HEK293 (cell line): ENCODE data around the gene TASP1.

Source experiments
- CTCF ChIA-PET: fragments of 350-600 bp; formaldehyde crosslinking; extraction: SDS; loops from one replicate; lab custom pipeline; 2021; ENCODE audit warnings: antibody characterized with exemption; lab: Yijun Ruan, JAX
- POLR2A ChIA-PET: fragments of 300-600 bp; formaldehyde crosslinking; extraction: SDS; loops from one replicate; lab custom pipeline; 2020; ENCODE audit warnings: antibody characterized with exemption, inconsistent platforms; lab: Yijun Ruan, JAX
- H3K27ac ChIP-seq: fragments of 200-500 bp; sonication (Bioruptor generic); 2 replicates; pipeline ENCODE4 v1.5.1; 2014; ENCODE audit warnings: low read depth, low read length, control low read depth, inconsistent platforms; ENCODE audit errors: extremely low read depth
- H3K36me3 ChIP-seq, 2 experiments: fragments of 200-500 bp in 1 of 2; sonication (Bioruptor generic) in 1 of 2; 1 replicate in 1 of 2; 2 replicates in 1 of 2; pipeline ENCODE4 v1.5.1; 2014 to 2017; ENCODE audit warnings: inconsistent platforms in 2 of 2, low read length in 2 of 2; ENCODE audit not compliant: control insufficient read depth in 2 of 2, insufficient read depth in 1 of 2
- H3K4me1 ChIP-seq: fragments of 200-500 bp; sonication (Bioruptor generic); 2 replicates; pipeline ENCODE4 v1.5.1; 2014; ENCODE audit warnings: mild to moderate bottlenecking, low read length, inconsistent platforms; ENCODE audit not compliant: control insufficient read depth, insufficient read depth
- H3K4me3 ChIP-seq: 2 replicates; pipeline ENCODE4 v1.5.1; 2011; ENCODE audit warnings: low read depth, mild to moderate bottlenecking, control low read depth, low read length, moderate library complexity
- H3K9me3 ChIP-seq: fragments of 200-500 bp; sonication (Bioruptor generic); 2 replicates; pipeline ENCODE4 v1.5.1; 2014; ENCODE audit warnings: low read depth, low read length, inconsistent platforms; ENCODE audit not compliant: control insufficient read depth, insufficient read depth
- FEZF1 ChIP-seq: fragments of 450-650 bp; formaldehyde crosslinking; IDR thresholded peaks from 2 replicates; pipeline ENCODE4 v1.5.1; 2016; ENCODE audit warnings: missing biosample characterization, missing genetic modification characterization
- GLI2 ChIP-seq: fragments of 450-650 bp; formaldehyde crosslinking; IDR thresholded peaks from 2 replicates; pipeline ENCODE4; 2017; ENCODE audit warnings: missing biosample characterization, missing genetic modification characterization, low read depth, borderline replicate concordance
- GLIS2 ChIP-seq: fragments of 450-650 bp; formaldehyde crosslinking; IDR thresholded peaks from 2 replicates; pipeline ENCODE4 v1.5.1; 2016; ENCODE audit warnings: missing biosample characterization, missing genetic modification characterization
- KLF1 ChIP-seq: fragments of 450-650 bp; formaldehyde crosslinking; IDR thresholded peaks from 2 replicates; pipeline ENCODE4 v1.5.1; 2016; ENCODE audit warnings: missing biosample characterization, missing genetic modification characterization
- KLF10 ChIP-seq: fragments of 450-650 bp; IDR thresholded peaks from 2 replicates; pipeline ENCODE4 v1.5.1; 2018; ENCODE audit warnings: missing biosample characterization, mild to moderate bottlenecking, missing genetic modification characterization
- SALL2 ChIP-seq: fragments of 450-650 bp; formaldehyde crosslinking; IDR thresholded peaks from 2 replicates; pipeline ENCODE4 v1.5.0; 2017; ENCODE audit warnings: missing biosample characterization, mild to moderate bottlenecking, missing genetic modification characterization, borderline replicate concordance
- SP7 ChIP-seq: fragments of 450-650 bp; formaldehyde crosslinking; IDR thresholded peaks from 2 replicates; pipeline ENCODE4 v1.5.1; 2016; ENCODE audit warnings: missing biosample characterization, missing genetic modification characterization
- ZBTB48 ChIP-seq: fragments of 450-650 bp; formaldehyde crosslinking; IDR thresholded peaks from 2 replicates; pipeline ENCODE4 v1.5.1; 2016; ENCODE audit warnings: missing biosample characterization, missing genetic modification characterization
- ZIC2 ChIP-seq: fragments of 450-650 bp; formaldehyde crosslinking; IDR thresholded peaks from 2 replicates; pipeline ENCODE4 v1.5.1; 2016; ENCODE audit warnings: missing biosample characterization, missing genetic modification characterization
- ZNF10 ChIP-seq: fragments of 450-650 bp; formaldehyde crosslinking; IDR thresholded peaks from 2 replicates; pipeline ENCODE4 v1.5.1; 2017; ENCODE audit warnings: missing biosample characterization, missing genetic modification characterization
- ZNF138 ChIP-seq: fragments of 450-650 bp; formaldehyde crosslinking; IDR thresholded peaks from 2 replicates; pipeline ENCODE4 v1.5.1; 2016; ENCODE audit warnings: missing biosample characterization, missing genetic modification characterization, borderline replicate concordance
- ZNF2 ChIP-seq: fragments of 450-650 bp; formaldehyde crosslinking; IDR thresholded peaks from 2 replicates; pipeline ENCODE4 v1.5.1; 2016; ENCODE audit warnings: missing biosample characterization, missing genetic modification characterization
- ZNF23 ChIP-seq: fragments of 450-650 bp; formaldehyde crosslinking; IDR thresholded peaks from 2 replicates; pipeline ENCODE4 v1.5.1; 2016; ENCODE audit warnings: missing biosample characterization, missing genetic modification characterization, borderline replicate concordance
- ZNF239 ChIP-seq: fragments of 450-650 bp; formaldehyde crosslinking; IDR thresholded peaks from 2 replicates; pipeline ENCODE4 v1.5.1; 2016; ENCODE audit warnings: missing biosample characterization, missing genetic modification characterization
- ZNF366 ChIP-seq: fragments of 450-650 bp; formaldehyde crosslinking; conservative IDR thresholded peaks from 2 replicates; pipeline ENCODE4 v1.5.1; 2016; ENCODE audit warnings: missing biosample characterization, missing genetic modification characterization
- ZNF423 ChIP-seq: fragments of 450-650 bp; formaldehyde crosslinking; IDR thresholded peaks from 2 replicates; pipeline ENCODE4 v1.5.1; 2016; ENCODE audit warnings: missing biosample characterization, missing genetic modification characterization
- ZNF48 ChIP-seq: fragments of 450-650 bp; formaldehyde crosslinking; IDR thresholded peaks from 2 replicates; pipeline ENCODE4 v1.5.1; 2016; ENCODE audit warnings: missing biosample characterization, missing genetic modification characterization
- ZNF510 ChIP-seq: fragments of 450-650 bp; formaldehyde crosslinking; IDR thresholded peaks from 2 replicates; pipeline ENCODE4 v1.5.1; 2018; ENCODE audit warnings: mild to moderate bottlenecking, missing genetic modification characterization, missing biosample characterization; ENCODE audit not compliant: insufficient replicate concordance
- ZNF544 ChIP-seq: fragments of 450-650 bp; formaldehyde crosslinking; IDR thresholded peaks from 2 replicates; pipeline ENCODE4 v1.5.0; 2017; ENCODE audit warnings: missing biosample characterization, missing genetic modification characterization
- ZNF645 ChIP-seq: fragments of 450-650 bp; formaldehyde crosslinking; IDR thresholded peaks from 2 replicates; pipeline ENCODE4; 2016; ENCODE audit warnings: missing biosample characterization, missing genetic modification characterization
- ZNF701 ChIP-seq: fragments of 450-650 bp; formaldehyde crosslinking; IDR thresholded peaks from 2 replicates; pipeline ENCODE4 v1.5.1; 2016; ENCODE audit warnings: missing biosample characterization, missing genetic modification characterization
- ZSCAN4 ChIP-seq: fragments of 450-650 bp; formaldehyde crosslinking; IDR thresholded peaks from 2 replicates; pipeline ENCODE4 v1.5.1; 2017; ENCODE audit warnings: missing biosample characterization, missing genetic modification characterization
- TF ChIP-seq, protein P1 (sequence below): fragments of 450-650 bp; formaldehyde crosslinking; IDR thresholded peaks from 2 replicates; pipeline ENCODE4 v1.5.1; 2016; ENCODE audit warnings: missing biosample characterization, missing genetic modification characterization
- TF ChIP-seq, protein P2 (sequence below): fragments of 450-650 bp; formaldehyde crosslinking; IDR thresholded peaks from 2 replicates; pipeline ENCODE4 v1.5.1; 2016; ENCODE audit warnings: missing biosample characterization, missing genetic modification characterization
- TF ChIP-seq, protein P3 (sequence below): fragments of 450-650 bp; formaldehyde crosslinking; IDR thresholded peaks from 2 replicates; pipeline ENCODE4 v1.5.1; 2016; ENCODE audit warnings: missing biosample characterization, missing genetic modification characterization

Gene TASP1

DNA sequence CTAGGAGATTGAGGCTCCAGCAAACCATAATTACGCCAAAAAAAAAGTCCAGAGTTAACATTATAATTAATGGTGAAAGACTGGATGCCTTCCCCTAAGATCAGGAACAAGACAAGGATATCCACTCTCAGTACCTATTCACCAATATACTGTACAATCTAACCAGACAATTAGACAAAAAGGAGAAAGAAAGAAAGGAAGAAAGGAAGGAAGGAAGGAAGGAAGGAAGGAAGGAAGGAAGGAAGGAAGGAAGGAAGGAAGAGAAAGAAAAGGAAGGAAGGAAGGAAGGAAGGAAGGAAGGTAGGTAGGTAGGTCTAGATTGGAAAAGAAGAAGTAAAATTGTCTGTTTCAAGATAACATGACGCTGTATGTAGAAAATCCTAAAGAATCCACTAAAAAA is 50.7 kb downstream of the TASP1 start:
- Histone ChIP-seq H3K36me3 (peaks cover 12% of the 10 kb centered on the region in 2 experiments), H3K4me3 (no peak overlapping the region), H3K9me3 (no peaks in the 10 kb centered on the region; the same call in 1 of the 2 replicates)
- POLR2A ChIA-PET = no interaction called here
- TF ChIP-seq SP7 (tag by site-specific recombination) (no peak), ZNF239 (no peak), ZBTB48 (no peak), ZNF23 (tag by site-specific recombination) (no peak), ZNF645 (tag by site-specific recombination) (no peak), ZNF48 (tag by site-specific recombination) (no peak), ZNF366 (tag by site-specific recombination) (peak; percentile 58)
- TF ChIP-seq, protein P1, sequence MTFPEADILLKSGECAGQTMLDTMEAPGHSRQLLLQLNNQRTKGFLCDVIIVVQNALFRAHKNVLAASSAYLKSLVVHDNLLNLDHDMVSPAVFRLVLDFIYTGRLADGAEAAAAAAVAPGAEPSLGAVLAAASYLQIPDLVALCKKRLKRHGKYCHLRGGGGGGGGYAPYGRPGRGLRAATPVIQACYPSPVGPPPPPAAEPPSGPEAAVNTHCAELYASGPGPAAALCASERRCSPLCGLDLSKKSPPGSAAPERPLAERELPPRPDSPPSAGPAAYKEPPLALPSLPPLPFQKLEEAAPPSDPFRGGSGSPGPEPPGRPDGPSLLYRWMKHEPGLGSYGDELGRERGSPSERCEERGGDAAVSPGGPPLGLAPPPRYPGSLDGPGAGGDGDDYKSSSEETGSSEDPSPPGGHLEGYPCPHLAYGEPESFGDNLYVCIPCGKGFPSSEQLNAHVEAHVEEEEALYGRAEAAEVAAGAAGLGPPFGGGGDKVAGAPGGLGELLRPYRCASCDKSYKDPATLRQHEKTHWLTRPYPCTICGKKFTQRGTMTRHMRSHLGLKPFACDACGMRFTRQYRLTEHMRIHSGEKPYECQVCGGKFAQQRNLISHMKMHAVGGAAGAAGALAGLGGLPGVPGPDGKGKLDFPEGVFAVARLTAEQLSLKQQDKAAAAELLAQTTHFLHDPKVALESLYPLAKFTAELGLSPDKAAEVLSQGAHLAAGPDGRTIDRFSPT = no peak
- TF ChIP-seq, all 188 proteins: peak for 1
- no peak overlapping the region for H3K27ac ChIP-seq
- CTCF ChIA-PET = no interaction called here
- H3K4me1 ChIP-seq = no peaks in the 10 kb centered on the region

GRCh38 chr20:13587370-13587769 is 51.4 kb downstream of the TASP1 start:
- CTCF ChIA-PET = no interaction called here
- POLR2A ChIA-PET = no interaction called here
- Histone ChIP-seq H3K4me1 (no peaks in the 10 kb centered on the region), H3K4me3 (no peak overlapping the region), H3K9me3 (no peaks in the 10 kb centered on the region; the same call in 1 of the 2 replicates), H3K36me3 (peaks cover 12 to 17% of the 10 kb centered on the region in 2 experiments), H3K27ac (no peak overlapping the region)
- TF ChIP-seq KLF1 (tag by site-specific recombination) (no peak), ZNF23 (tag by site-specific recombination) (no peak), KLF10 (tag by site-specific recombination) (no peak), ZNF10 (tag by site-specific recombination) (no peak), ZSCAN4 (no peak), FEZF1 (tag by site-specific recombination) (no peak), ZNF2 (tag by site-specific recombination) (no peak), GLIS2 (no peak), ZNF423 (tag by site-specific recombination) (no peak), ZIC2 (tag by site-specific recombination) (no peak), ZNF544 (tag by site-specific recombination) (no peak), ZNF138 (tag by site-specific recombination) (no peak), GLI2 (tag by site-specific recombination) (no peak), ZNF701 (no peak), SALL2 (no peak), ZNF510 (tag by site-specific recombination) (no peak)
- TF ChIP-seq, protein P2, sequence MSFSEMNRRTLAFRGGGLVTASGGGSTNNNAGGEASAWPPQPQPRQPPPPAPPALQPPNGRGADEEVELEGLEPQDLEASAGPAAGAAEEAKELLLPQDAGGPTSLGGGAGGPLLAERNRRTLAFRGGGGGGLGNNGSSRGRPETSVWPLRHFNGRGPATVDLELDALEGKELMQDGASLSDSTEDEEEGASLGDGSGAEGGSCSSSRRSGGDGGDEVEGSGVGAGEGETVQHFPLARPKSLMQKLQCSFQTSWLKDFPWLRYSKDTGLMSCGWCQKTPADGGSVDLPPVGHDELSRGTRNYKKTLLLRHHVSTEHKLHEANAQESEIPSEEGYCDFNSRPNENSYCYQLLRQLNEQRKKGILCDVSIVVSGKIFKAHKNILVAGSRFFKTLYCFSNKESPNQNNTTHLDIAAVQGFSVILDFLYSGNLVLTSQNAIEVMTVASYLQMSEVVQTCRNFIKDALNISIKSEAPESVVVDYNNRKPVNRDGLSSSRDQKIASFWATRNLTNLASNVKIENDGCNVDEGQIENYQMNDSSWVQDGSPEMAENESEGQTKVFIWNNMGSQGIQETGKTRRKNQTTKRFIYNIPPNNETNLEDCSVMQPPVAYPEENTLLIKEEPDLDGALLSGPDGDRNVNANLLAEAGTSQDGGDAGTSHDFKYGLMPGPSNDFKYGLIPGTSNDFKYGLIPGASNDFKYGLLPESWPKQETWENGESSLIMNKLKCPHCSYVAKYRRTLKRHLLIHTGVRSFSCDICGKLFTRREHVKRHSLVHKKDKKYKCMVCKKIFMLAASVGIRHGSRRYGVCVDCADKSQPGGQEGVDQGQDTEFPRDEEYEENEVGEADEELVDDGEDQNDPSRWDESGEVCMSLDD (tag by site-specific recombination) = no peak
- TF ChIP-seq, protein P3, sequence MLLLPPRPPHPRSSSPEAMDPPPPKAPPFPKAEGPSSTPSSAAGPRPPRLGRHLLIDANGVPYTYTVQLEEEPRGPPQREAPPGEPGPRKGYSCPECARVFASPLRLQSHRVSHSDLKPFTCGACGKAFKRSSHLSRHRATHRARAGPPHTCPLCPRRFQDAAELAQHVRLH (tag by site-specific recombination) = no peak
